HG03432 (cell line): ENCODE measurements around the gene AMN.

Experiments
- ATAC-seq: cut with Tn5 transposase; IDR thresholded peaks from one replicate; pipeline ENCODE4 v1.9.1; 2021; ENCODE audit warnings: mild to moderate bottlenecking, moderate library complexity; ENCODE audit not compliant: unreplicated experiment

Gene AMN

DNA sequence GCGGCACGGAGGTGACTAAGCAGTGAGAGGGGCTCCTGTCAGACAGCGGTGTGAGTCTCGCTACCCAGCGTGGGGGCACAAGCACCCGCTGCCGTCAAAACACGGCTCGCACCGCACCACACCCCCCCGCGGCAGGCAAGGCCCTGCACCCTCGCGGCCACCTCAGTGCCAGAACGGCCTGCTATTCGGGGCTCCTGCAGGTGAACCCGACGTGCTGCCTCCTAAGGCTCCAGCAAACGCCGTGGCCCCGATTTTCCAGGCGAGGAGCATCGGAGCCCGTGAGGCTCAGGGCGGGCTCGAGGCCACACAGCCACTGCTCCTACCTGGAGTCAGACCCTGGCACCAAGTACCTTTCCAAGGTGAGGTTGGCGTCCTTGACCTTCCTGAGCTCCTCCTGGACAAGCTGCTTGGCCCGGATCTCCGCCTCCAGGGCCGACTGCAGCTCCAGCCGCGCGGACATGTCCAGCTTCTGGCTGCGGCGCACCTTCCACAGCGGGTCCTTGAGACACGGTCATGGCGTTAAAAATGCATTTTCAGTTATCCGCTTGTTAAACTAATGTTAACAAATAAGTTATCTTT, 41.8 kb downstream of the AMN start:
- ATAC-seq = no peak

DNA sequence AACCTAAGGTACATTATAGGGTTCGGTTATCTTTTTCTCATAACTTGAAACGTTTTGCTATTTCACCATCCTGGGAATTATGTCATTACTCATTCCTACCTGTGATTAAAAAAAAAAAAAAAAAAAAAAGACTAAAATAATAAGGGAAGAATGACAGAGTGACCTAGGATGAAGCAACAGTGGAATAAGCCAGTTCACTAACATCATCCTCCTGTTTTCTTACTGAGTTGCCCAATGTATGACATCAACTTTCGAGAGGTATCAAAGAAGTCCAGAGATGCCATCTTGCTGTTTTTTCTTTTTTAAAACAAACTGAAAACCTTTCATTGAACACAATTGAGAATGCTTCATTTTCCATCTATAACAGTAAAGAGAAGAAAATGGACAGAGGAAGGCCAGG, 42.8 kb downstream of the AMN start:
- ATAC-seq = no peak

DNA sequence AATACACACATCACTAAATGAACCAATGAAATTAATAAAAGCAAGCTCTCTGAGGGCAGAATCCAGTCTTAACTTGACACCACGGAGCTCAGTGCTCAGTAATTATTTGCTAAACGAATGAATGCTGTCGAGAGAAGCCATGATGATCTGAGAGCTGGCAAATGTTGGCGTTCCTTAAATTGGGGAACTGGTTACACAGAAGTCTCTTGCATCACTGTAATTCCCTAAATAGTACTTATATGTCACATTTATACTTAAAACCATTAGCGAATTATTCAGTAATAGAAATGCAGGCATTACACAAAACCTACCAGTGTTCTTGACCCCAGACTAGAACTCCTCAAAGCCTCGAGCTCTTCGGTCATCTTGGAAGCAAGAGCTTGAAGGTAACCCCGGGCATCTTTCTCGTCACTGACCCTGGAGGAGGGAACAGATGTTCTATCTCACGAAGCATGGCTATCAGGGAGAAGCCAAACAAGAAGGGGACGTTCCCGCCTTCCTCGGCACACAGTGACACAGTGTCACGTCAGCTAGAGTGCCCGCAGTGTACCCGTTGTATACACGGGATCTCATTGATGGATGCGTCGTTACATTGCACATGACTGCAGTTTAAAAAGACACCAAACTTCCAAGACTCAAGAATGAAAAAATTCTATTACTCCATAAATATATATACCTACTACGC, 43.6 kb downstream of the AMN start:
- ATAC-seq = no peak

DNA sequence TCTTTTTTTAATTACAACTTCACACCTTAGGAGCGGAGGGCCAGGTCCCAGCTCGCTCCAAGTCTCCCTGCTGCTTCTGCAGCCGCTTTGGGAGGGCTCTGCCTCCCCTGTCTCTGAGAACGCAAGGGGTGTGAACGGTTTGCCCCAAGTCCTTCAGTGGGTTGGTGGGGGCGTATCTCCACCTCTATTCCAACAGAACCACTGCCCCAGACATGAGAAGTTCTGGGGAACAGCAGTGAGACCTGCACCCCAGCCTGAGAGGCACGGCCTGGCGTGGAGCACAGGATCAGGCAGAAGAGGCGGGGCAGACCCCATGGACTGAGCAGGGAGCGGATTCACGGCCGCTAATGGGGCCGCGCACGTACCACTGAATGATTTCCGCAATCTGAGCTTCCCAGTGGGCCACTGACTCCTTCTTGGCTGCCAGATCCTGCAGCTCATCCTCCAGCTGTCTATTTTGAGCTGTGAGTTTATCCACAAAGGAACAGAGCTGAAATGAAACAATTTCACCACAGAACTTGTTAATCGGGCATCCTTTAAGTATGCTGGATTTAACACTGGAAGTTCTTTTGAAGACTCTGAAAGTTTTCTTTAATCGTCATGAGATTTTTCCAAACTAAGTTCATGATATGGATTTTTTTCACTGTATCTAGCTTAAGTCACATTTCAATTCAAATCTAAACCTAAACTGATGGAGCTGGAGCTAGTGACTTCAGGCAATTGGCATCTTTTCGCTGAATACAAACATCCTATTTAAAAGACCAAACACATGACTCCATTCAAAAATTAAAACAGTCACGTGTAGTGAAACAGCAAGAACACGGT, 44.4 kb downstream of the AMN start:
- no peak for ATAC-seq

DNA sequence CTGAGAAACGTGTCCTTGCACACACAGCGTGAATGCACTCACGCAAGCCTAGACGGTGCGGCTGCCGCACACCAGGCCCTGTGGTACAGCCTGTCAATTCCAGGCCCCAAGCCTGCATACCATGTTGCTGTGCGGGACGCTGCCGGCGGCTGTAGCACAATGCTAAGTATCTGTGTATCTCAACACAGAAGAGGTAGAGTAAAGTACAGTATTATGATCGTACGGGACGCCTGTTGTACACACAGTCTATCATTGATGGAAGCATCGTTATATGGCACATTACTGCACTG, 45.0 kb downstream of the AMN start:
- ATAC-seq = no peak

DNA sequence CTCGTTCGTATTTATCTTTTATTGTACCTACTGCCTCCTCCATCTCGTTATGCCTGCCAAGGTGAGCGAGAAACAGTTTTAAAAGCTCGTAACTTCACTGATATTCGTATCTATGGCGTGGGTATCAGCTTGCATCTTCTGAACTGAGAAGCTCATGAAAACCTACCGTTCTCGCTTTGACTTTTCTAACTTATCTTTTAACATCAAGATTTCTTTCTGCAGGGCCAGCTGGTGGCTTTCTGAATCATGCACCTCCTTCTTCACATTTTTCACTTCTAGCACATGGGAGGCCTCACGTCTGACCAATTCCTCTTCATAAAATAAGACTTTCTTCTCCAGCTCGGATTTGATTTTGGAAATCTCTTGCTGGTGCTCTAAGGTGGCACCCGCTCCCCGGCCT, 45.8 kb downstream of the AMN start:
- ATAC-seq = no peak

DNA sequence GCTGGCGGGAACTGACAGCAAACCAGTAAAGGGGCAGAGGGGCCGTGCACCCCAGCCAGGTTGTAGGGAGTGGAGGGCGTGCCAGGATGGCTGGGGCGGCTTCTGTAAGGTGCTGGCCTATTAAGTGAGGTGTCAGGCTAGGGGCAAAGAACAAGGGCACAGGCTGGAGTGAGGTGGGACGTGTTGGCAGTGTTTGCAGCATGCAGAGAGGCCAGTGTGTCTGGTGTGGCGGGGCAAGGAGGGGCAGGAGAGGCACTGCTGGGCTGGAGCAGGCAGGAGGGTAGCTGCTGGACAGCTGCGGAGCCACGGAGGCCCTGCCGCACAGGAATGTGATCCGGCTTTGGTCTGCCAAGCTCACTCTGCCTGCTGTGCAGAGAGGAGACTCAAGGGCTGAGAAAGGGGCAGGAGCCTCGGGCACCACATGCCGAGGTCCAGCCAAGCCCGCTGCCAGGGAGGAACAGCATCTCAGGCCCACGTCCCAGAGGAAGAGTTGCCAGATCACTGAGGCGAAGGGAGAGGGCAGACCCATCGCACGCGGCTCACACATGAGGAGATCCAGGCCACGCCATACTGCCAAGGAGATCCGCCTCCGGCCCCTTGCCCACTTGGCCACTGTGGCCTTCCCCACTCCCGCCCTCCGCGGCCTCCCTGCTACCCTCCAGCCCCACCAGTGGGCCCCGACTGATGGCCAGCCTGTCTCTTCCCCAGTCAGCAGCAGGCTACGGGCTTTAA, 46.8 kb downstream of the AMN start:
- ATAC-seq = no peak

DNA sequence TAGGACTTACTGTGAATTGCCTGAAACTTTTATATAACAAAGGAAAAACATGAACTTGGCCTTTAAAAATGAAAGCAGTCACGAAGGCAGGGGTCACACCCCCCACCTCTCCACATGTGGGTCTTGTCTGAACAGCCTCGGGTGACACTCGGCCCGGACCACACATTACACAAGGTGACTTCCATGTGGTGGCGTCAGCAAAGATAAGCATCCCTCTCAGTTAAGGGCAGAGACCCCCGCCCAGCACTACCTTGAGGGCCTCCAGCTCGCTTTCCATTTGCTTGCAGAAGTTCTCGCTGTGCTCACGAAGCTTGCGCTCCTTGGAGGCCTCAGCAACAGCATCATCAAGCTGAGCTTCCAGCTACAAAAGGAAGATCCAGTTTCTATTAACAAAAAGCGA, 47.4 kb downstream of the AMN start:
- ATAC-seq = no peak

DNA sequence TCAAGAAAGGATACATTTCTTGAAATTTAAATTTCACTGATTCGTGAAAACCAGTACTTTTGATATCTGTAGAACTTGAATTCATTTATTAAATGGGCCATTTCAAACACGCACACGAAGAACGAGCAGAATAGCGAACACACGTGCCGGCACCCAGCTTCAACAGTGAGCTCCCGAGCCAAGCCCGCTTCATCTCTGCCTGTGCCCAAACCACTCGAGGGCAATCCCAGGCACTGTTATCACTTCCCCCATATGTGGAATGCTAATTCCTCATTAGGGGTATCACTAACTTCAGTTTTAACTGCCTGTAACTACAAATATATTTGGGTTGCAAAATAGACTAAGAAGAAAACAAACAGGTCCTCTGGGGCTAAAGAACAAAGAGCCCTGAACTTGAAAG, 48.0 kb downstream of the AMN start:
- no peak for ATAC-seq

DNA sequence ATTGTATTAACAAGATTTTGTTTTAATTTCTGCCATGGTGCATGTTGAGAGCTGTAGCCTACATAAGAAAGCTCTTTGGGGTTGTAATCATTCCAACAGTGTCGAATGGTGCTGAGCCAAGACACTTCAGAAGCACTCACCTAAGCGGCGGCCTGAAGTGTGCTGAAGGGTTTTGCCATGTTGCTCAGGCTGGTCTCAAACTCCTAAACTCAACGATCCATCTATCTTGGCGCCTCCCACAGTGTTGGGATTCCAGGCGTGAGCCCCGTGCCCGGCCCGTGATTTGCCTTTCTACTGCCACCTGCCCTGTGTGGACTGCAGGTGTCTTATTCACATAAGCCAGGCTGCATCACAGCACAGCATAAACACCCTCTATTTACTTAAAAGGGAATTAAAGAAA, 48.9 kb downstream of the AMN start:
- ATAC-seq = no peak

DNA sequence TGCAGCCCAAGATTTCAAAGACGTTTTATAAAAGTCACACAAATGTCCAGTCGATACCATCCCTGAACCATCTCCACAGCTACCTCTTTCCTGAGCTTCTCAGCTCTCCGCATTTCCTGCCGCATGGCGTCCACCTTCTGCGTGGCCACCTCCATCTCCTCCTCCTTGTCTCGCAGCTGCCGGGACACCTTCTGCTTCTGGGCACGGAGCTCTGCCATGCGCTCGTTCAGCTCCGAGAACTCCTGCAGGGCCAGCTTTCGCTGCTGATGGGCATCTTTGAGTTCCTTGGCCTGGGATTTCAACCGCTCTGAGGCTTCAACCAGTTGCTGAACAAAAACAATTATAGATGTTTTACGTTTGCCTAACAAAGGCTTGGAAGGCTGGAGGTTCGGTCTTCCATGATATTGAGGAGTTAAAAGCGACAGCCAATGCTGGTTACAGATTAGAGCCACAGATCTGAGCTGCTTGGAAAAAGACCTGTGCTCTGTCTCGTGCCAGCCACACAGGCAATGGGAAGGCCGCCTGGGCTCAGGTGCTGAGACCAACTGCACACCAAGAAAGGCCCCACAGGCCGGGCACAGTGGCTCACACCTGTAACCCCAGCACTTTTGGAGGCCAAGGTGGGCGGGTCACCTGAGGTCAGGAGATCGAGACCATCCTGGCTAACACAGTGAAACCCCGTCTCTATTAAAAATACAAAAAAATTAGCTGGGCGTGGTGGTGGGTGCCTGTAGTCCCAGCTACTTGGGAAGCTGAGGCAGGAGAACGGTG, 49.6 kb downstream of the AMN start:
- ATAC-seq = no peak

DNA sequence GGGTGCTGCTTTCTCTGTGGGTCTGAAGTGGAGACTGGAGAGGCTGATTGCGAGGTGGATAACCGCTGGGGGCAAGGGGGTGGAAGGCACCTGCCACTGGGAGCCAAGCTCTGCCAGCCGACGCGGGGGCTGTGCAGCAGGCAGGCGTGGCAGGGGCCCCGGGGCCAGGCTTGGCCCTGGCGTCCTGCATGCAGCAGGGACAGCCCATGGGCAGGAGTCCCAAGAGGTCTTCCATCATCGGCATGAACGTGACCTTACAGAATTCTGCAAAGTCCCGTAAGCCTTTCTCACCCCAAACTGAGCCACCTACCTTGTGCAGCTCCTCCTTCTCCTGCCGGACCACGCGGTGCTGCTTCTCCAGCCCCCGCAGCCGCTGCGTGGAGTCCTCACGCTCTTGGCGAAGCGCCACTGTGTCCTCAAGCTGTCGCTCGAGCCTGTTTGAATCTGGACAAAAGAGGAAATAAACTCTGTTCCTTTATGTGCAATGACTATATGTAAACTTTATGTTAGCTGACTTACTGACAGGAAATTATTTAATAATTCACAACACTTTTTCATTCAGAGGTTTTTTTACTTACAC, 51.3 kb downstream of the AMN start:
- ATAC-seq = no peak

DNA sequence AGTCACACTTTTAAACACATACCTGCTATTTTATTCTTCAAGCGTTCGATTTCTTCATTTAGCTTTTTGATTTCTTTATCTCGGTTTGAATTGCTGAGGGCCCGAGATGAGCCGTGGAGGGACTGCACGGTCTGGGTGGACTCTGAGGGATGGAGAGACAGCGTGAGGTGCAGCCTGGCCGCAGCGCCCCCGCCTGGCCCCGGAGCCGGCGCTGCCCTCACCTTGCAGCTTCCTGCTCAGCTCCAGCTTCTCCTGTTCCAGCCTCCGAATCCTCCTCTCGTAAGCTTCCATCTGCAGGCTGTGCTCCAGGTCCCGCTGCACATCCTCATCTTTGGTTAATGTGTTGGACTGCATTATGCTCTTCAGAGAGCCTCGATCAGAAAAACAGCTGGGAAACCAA, 53.2 kb downstream of the AMN start:
- ATAC-seq = no peak

DNA sequence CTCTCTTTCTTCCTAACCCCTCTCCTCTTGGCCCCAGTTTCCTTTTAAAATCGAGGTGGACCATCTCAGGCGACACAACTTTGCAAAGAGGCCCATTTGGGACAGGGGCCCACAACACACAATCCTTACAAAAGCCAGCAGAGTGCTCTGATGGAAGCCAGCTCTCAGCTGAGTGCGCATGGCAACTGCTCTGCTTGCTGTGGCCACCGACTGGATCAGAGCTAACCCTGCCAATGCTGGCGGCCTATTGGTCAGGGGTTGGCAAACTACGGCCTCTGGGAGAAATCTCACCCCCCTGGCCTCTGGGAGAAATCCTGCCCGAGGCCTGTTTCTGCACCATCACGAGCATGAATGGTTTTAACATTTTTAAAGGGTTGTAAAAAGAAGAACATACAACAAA, 55.0 kb downstream of the AMN start:
- ATAC-seq = no peak

DNA sequence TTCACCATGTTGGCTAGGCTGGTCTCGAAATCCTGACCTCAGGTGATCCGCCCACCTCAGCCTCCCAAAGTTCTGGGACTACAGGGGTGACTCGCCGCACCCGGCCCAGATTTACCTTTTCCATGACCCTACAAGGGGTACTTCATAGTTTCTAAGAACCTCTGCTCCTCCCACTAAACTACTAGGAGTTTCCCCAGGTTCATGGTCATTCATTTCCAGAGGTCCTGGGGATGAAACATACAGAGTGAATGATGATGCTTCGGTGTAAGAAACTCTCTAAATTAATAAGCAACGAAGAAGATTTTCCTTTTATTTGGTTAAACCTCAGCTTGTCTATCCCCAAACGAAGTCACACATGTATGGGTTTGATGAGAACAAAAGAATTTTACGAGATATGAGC, 56.9 kb downstream of the AMN start:
- no peak for ATAC-seq

DNA sequence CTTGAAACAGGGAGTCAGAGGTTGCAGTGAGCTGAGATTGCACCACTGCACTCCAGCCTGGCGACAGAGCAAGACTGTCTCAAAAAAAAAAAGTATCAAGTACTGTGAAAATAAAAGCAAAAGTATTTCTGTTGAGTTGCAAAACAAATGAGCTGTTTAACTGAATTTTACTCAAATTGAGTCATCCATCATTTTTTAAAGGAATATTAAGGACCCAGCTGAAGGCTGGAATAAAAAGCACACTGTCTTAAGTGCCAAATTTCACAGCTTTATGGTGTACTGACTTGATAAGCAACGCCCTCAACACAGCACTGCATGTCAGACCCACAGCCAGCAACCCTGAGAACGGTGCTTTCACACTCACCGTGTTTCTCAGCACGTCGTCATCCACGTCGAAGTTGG, 57.9 kb downstream of the AMN start:
- ATAC-seq = no peak
